ENCODE results near the gene CLDN9.

The CLDN9 gene

DNA sequence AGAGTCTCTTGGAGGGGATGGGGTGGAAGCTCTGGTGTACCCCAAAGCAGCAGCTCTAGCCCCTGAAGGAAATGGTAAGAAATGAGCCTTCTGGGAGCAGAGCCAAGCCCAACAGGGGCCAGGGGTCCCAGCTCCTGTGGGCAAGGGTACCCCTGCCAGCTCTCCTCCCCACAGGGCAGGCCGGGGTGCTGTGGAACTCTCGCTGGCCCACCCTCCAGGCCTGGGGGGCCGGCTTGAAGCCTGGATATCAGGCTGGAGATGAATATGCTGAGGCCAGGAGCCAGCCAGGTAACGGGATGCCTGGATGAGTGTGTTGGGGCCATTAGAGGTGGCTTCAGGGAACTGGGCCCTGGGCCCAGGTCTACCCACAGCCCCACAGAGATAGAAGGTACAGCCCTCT is 12.2 kb upstream of the CLDN9 start:
- DNase-seq, result no peak

DNA sequence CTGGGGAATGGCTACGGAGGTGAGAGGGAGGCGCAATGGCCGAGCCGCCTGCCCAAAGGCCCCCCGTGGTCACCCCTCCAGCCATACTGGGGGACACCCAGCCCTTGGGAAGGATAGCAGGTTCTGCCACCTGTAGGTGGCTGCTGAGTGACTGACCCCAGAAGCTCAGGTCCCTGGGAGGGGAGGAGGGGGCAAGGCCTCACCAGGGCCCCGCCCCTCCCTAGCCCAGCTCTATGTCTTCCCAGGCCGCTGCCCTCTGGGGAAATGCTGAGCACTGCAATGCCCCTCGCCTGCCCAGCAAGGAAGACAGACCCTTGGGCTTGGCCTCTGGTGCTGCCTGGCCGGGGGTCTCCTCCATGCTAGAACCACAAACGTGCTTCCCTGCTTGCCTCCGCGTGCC is 11.4 kb upstream of the CLDN9 start:
- DNase-seq, result no peak

DNA sequence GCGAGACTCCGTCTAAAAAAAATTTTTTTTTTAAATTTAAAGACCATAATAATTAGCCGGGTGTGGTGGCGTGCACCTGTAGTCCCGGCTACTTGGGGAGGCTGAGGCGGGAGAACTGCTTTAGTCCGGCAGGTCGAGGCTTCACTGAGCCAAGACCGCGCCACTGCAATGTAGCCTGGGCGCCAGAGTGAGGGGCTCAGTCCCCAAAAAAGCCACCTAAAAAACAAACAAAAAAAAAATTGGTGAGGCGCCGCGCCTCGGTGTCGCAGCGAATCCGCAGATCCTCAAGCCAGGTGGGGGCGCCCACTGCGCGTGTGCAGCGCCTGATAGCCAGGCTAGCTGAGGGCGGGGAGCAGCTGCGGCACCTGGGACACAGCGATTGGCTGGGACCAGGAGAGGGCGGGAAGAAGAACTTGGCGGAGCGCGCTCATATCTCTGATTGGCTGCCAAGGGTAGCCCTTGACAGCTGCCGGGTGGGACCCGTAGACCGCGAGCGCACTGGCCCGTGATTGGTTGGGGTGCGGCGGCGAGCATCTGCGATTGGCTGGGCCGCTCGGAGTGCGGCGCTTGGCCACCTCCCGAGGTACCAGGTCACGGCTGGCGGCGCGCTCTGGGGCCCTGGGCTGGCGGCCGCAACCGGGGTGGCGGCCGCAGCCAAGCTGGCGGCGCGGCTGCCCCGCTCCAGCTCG is 9.0 kb upstream of the CLDN9 start:
- DNase-seq, result peak; percentile 61

DNA sequence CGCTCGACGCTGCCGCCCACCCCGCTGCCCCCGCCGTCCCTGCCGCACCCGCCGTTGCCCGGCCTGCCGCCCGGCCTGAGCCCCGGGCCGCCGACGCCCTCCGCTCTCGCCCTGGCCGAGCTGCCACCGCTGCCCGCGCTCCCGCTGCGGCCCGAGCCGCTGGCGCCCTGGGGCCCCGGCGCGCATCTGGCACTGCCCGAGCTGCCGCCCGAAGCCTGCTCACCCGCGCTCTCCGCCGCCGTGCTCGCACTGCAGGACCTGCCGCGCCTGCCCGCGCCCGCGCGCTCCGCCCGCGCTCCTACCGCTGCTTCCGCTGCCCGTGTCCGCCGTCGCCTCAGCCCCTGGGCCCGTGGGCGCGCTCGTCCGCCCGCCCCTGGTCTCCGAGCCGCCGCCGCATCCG is 8.4 kb upstream of the CLDN9 start:
- DNase-seq, result no peak

DNA sequence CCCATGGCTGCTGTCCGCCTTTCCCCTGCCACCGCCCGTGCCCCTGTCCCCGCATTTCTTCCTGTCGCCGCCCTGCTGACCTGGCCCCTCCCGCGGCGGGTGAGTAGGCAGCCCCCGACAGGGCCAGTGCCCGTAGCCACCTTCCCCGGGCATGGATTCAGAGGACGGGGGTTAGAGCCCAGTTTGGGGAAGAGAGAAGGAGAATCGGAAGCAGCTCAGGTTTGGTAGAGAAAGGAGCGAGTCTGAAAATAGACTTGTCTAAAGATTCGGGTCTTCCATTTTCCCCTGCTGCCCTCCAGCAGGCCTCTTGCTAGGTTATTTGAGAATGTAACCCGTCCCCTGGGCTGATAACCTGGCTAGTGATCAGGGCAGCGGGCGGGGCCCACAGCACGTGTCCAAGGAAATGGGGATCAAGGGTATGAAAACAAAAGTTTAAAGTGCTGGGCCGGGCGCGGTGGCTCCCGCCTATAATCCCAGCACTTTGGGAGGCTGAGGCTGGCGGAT is 7.9 kb upstream of the CLDN9 start:
- DNase-seq, result no peak

DNA sequence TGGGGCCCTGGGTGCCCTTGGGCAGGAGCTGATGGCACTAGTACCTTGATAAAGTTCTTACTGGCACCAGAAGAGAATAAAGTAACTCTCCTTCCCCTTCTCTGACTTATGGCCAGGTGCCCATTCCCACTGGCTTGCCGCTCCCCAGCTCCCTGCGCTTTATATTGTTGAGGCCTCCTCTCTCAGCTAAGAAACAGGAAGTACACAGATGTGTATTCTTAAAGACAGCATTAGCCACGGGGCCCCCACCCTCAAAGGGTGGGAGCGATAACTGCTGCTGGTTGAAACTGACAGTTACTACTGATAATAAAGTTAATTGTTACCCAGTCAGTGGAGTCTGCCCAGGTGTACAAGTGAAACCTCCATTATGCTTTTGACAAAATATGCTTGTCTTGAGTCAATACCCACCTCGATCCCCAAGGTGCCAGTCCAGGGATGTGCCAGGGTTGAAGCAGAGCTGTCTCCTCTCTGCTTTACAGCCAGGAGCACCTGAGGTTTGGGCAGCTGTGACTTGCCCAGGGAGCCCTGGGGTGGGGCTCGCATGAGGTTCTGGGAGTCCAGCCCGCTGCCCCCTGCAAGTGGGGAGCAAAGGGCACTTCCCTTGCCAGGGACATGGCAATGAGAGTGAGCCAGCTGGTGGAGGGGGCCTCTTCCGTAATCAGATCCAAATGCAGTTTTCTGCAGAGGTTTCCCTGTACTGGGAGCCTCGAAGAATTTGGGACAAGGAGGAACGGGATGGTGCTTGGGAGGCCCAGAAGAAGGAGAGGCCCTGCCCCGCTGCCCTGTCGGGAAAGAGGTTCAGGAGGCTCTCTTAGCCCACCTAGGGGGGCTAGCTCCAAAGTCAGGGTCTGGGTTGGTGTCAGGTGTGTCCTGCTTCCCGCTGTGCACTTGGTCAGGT is 5.4 kb upstream of the CLDN9 start:
- DNase-seq, result no peak

DNA sequence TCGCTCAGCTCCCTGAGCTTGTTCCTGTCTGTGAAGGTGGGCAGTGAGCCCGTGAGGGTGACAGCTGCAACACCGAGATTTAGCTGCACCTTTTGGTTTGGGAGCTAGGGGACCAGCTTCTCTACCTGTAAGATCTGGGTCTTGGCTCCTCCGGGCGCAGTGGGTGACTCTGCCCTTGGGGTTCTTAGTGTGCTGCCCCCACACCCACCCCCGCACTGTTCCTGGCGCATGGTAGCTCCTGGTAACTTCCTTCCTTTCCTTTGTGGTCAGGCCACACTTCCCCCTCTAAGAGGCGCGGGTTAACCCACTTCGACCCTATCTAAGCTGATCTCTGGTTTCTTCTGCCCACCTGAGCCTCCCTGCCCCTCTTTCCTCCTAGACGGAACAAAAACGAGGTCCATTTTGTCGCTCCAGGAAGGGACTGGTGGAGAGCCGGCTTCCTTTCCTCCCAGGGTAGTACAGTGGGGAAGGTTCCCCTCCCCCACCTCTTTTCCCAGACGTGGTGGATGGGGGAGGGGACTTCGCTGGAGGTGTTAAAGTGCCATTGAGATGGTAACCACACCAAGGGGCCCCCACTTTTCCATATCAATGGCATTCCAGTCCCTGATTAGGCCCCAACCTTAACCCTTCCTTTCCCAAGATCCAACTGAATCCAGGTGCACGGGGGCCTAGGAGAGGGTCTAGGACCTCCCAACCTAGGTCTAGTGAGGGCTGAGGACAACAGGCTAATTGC is 4.6 kb upstream of the CLDN9 start:
- no peak for DNase-seq

DNA sequence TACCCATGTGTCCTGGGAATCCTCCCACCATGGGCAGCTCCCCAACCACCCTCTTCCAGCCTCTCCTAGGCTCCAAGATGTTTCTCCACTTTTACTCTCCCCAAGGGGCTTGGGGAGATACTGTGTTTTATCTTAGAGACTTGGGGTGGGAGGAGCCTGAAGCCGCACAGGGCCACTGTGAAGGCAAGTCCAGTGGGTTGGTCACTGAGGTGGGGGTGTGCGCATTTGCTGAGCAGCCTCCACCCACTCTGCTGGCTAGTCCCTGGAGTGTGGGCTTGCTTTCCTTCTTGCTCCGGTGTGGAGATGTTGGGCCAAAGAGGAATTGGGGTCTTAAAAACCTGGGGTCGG is 4.1 kb upstream of the CLDN9 start:
- DNase-seq, result no peak

DNA sequence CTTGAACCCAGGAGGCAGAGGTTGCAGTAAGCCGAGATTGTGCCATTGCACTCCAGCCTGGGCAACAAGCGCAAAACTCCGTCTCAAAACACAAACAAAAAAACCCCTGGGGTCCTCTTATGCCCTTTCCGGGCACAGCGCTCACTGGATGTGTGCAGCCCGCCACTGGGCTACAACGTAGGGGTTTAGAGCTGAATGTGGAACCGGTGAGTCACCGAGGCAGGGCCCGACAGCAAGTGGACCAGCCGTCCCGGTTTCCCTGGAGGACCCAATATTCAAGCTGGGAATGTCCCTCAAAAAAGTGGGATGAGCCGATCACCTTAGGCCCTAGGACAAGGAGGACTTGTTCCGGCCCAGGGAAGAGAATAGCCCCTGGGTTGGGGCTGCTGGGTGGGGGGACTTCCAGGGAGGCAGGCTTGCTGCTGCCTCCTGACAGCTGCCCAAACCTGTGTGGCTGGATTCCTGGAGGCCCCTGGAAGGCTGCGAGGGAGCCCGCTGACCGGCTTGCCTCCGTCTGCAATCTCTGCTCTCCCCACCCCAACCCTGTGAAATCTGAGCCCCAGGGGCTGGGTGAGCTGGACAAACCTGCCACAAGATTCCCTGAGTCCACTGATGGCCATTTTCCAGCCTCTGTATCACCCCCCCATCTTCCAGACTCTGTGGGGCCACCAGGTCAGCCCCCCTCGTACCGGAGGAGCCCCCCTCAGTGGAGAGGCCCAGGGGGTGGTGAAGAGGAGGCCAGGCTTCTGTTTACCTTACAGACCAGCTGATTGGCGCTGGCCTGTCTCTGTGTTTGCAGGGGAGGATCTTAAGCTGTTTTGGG is 2.9 kb upstream of the CLDN9 start:
- DNase-seq, result no peak

DNA sequence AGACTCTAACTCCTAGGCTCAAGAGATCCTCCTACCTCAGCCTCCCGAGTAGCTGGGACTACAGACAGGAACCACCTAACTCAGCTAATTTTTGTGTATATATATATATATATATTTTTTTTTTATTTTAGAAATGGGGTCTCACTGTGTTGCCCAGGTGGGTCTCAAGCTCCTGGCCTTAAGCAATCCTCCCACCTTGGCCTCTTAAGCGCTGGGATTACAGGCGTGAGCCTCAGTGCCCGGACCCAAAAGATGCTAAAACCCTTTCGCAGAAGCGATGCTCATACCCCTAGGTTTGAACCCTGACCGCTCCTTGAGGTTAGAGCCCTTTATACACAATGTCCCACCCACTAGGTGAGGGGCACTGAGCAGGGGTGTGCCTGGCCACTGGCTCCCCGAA is 2.2 kb upstream of the CLDN9 start:
- DNase-seq, result no peak

DNA sequence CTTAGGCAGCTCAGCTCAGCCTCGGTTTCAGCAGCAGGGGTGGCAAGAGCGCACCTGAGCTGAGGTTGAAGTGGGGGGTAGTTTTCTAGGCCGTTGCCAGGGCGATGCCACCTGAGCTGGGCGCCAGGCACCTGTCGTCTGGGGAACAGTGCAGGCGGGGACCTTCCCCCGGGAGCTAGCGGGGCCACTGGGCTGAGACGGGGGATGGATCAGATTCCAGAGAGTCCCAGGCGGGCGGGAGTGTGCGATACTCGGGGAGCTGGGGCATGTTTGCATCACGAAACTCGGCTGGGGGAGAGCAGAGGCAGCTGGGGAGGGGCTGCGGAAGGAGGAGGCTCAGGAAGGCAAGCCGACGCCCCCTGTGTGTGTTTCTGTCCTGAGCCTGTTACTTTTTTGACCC is 477 bp upstream of the CLDN9 start:
- DNase-seq, result no peak

DNA sequence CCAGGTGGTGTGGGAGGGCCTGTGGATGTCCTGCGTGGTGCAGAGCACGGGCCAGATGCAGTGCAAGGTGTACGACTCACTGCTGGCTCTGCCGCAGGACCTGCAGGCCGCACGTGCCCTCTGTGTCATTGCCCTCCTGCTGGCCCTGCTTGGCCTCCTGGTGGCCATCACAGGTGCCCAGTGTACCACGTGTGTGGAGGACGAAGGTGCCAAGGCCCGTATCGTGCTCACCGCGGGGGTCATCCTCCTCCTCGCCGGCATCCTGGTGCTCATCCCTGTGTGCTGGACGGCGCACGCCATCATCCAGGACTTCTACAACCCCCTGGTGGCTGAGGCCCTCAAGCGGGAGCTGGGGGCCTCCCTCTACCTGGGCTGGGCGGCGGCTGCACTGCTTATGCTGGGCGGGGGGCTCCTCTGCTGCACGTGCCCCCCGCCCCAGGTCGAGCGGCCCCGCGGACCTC is 798 bp downstream of the CLDN9 start:
- DNase-seq, result no peak

DNA sequence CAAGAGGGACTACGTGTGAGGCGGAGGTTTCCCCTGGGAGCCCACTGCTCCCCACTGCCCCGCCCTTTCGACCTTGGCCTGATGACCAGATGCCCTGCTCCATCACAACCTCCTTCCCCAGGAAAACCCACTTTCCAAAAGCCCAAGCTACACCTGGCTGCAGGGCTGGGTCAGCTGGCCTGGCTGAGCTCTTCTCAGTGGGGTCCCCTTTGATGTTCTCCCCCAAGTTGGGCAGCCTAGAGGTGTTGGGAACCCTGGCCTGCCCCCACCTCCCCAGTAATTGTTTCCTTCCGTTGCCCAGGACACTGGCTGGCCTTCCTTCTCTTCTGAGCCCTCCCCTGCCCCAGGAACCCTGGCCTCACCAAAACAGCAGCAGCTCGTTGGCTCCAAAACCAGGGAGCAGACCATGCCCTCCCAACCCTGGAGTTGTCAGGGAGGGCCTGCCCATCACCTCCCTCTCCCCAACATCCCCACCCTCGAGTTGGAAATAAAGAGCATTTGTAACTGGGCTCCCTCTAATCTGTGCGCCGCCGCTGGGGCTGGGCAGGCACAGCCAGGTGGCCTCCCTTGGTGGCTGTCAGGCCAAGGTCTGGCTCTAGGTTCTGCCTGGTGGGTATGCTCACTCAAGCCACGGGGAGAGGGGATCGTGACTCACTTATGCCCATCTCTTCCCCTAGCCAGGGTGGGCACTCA is 1.4 kb downstream of the CLDN9 start:
- no peak for DNase-seq

DNA sequence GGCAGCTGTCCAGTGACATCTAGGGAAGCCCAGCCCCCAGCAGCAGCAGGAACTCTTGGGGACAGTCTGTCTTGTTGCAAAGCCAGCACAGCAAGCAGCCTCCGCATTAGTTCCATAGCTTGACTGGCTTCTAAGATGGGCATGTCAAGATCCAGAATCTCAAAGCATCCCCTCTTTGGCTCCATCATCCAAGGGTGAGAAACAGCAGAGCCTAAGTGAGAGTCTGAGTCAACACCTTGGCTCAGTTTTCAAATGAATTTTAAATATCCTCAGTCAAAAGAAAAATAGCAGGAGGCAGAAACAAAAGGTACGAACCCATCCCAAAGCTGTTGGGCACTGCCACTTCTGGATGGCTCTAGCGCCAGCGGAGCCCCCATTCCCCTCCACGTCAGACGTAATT is 2.2 kb downstream of the CLDN9 start:
- no peak for DNase-seq

DNA sequence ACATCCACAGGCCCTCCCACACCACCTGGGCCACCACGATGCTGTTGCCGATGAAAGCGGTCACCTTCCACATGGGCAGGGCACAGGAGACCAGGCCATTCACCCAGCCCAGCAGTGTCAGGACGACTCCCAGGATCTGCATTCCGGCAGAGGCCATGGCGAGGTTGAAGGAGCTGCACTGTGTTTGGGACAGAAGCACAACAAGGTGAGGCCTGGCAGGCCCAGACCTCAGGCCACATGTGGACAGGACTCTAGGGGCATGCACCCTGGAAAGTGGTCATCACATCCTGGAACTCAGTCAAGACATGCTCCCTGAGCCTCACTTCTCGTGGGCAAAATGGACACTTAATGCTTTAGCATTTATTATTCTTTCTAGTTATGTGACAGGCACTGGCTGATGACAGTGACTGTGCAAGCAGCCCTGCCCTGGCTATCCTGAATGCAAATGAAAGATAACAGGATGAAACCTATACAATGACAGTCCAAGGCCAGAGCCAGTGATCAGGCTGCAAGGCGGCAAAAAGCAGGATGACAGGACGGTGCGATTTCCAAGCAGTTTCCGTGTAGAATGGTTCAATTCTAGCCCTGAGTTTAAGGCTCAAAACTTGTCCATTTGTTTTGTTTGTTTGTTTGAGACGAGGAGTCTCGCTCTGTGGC is 3.3 kb downstream of the CLDN9 start:
- DNase-seq, result no peak

DNA sequence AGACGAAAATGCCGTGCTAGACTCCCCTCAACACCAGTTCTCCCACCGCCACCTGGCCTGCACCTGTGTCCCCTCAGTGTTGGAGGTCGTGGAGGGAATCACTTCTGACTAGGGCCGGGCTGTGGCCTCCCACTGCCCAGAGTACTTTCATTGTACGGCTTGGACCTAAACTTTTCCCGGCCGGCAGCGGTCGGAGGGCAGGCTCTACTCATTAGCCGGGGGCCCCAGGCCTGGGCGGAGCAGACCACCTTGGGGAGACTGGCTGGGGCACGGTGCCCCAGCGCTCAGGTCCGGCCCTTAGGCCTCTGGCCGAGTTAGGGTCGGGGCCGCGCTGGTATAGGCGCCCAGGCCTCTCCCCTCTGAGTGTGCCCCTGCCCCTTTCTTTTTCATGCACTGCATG is 4.6 kb downstream of the CLDN9 start:
- DNase-seq, result no peak

DNA sequence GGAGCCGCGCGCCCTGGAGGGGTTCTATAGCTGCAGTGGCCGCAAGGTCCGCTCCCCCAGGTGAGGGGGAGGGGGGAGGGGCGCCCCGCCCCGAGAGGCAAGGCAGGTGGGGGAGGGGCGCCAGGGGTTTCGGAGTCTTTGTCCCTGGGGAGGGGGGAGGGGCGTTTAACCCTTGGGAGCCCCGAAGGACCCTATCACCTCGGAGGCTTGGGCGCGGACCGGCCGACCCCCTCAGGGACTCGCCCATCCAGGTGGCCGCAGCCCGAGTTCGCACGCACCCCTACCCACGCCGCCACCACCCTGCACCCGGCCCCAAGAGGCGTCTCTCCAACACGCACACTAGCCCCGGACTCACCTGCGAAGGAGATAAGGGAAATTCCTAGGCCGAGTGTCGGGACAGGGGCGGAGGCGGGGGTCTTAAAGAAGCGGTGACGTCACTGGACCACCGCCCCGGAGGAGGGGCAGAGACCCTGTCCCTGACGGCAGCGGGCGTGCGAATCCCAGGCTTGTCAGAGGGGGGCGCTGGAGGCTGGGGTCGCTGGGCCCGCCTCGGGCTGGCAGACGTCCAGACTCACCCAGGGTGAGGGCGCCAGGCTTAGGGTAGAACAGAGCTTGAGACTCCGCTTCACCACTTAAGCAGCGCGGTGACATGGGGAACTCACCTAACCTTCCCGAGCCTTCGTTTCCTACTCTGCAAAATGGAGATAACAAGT is 5.2 kb downstream of the CLDN9 start, which contains the start of gene CLDN6:
Gene CLDN6 (minus strand): TSS at position 390 of the 713 bp plus-strand sequence. CDS start 2,162 bp downstream, outside the sequence.
- DNase-seq, result no peak

DNA sequence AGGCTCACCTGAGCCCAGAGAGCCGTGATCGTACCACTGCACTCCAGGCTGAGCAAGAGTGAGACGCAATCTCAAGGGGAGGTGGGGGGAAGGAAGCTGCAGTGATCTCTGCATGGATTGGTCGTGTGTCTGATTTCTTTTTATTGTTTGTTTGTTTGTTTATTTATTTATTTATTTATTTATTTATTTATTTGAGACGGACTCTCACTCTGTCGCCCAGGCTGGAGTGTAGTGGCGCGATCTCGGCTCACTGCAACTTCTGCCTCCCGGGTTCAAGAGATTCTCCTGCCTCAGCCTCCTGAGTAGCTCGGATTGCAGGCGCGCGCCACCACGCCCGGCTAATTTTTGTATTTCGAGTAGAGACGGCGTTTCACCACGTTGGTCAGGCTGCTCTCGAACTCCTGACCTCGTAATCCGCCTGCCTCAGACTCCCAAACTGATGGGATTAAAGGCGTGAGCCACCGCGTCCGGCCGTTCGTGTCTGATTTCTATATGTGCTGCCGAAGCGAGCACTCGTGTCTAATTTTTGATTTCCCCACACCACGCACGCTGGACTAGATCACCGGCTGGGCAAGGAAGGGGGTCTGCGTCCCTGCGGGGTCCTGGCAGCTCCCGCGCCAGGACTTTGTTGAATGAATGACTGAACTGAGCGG is 7.0 kb downstream of the CLDN9 start:
- DNase-seq, result no peak

DNA sequence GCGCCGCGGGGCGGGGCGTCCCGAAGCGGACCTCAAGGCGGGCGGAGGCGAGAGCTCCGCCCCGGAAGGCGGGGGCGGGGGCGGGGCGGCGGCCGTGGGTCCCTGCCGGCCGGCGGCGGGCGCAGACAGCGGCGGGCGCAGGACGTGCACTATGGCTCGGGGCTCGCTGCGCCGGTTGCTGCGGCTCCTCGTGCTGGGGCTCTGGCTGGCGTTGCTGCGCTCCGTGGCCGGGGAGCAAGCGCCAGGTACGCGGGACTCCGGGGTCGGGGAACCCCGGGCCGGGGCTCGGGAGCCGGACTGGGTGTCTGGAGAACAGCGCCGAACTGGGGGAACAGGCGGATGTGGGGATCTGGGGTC is 7.5 kb downstream of the CLDN9 start, which contains the start of gene TNFRSF12A:
Gene TNFRSF12A (plus strand): TSS at position 122 of the 357 bp plus-strand sequence. CDS start 30 bp downstream, at position 152.
- DNase-seq, result peak; percentile 65

Measured in GOT3 (cell line).